ENCODE results near the gene VN1R5.

VN1R5 gene

GRCh38 chr1:247298124-247298481 lies 42.2 kb downstream of the VN1R5 start:
- Histone ChIP-seq H3K4me3 (ENCODE audit: low read depth in 1 of 2, low read length in 1 of 2) (no peak overlapping the region), H3K27ac (no peak overlapping the region), H3K9me3 (no peaks in the 10 kb centered on the region), H3K27me3 (no peaks in the 10 kb centered on the region), H3K36me3 (peaks cover 7% of the 10 kb centered on the region), H3K4me1 (ENCODE audit: control insufficient read depth in 1 of 2, insufficient read depth in 1 of 2, low read depth in 1 of 2, low read length in 1 of 2) (no peaks in the 10 kb centered on the region)
- TF ChIP-seq CTCF (IDR thresholded peaks at IDR 0.05): no peak

- H3K27ac ChIP-seq: no peak overlapping the region
- no peaks in the 10 kb centered on the region for H3K9me3 ChIP-seq
- no peaks in the 10 kb centered on the region for H3K27me3 ChIP-seq
- H3K4me1 ChIP-seq (ENCODE audit: control insufficient read depth in 1 of 2, insufficient read depth in 1 of 2, low read depth in 1 of 2, low read length in 1 of 2): no peaks in the 10 kb centered on the region
- TF ChIP-seq CTCF (IDR thresholded peaks at IDR 0.05): no peak
- H3K36me3 ChIP-seq: peaks cover 7% of the 10 kb centered on the region
- H3K4me3 ChIP-seq (ENCODE audit: low read depth in 1 of 2, low read length in 1 of 2): no peak overlapping the region
These were observed 42.8 kb downstream of the VN1R5 start for GRCh38 chr1:247298701-247299100.

- Histone ChIP-seq H3K9me3 (no peaks in the 10 kb centered on the region), H3K4me1 (ENCODE audit: control insufficient read depth in 1 of 2, insufficient read depth in 1 of 2, low read depth in 1 of 2, low read length in 1 of 2) (no peaks in the 10 kb centered on the region), H3K36me3 (peaks cover 7% of the 10 kb centered on the region), H3K27ac (no peak overlapping the region), H3K4me3 (ENCODE audit: low read depth in 1 of 2, low read length in 1 of 2) (no peak overlapping the region), H3K27me3 (no peaks in the 10 kb centered on the region)
- TF ChIP-seq CTCF (IDR thresholded peaks at IDR 0.05): no peak
These were observed 44.0 kb downstream of the VN1R5 start for GRCh38 chr1:247299723-247300381.

GRCh38 chr1:247300491-247301175 lies 44.8 kb downstream of the VN1R5 start:
- Histone ChIP-seq H3K36me3 (peaks cover 7% of the 10 kb centered on the region), H3K27me3 (no peaks in the 10 kb centered on the region), H3K4me3 (ENCODE audit: low read depth in 1 of 2, low read length in 1 of 2) (no peak overlapping the region), H3K9me3 (no peaks in the 10 kb centered on the region), H3K27ac (no peak overlapping the region), H3K4me1 (ENCODE audit: control insufficient read depth in 1 of 2, insufficient read depth in 1 of 2, low read depth in 1 of 2, low read length in 1 of 2) (no peaks in the 10 kb centered on the region)
- TF ChIP-seq CTCF (IDR thresholded peaks at IDR 0.05): no peak

- H3K27ac ChIP-seq: no peak overlapping the region
- no peaks in the 10 kb centered on the region for H3K9me3 ChIP-seq
- no peaks in the 10 kb centered on the region for H3K4me1 ChIP-seq (ENCODE audit: control insufficient read depth in 1 of 2, insufficient read depth in 1 of 2, low read depth in 1 of 2, low read length in 1 of 2)
- H3K36me3 ChIP-seq: peaks cover 7% of the 10 kb centered on the region
- TF ChIP-seq CTCF (IDR thresholded peaks at IDR 0.05): no peak
- H3K27me3 ChIP-seq: no peaks in the 10 kb centered on the region
- H3K4me3 ChIP-seq (ENCODE audit: low read depth in 1 of 2, low read length in 1 of 2): no peak overlapping the region
These were observed 45.3 kb downstream of the VN1R5 start for GRCh38 chr1:247301176-247301540.
